GM18870 (cell line): Measurements from ENCODE around the gene GPR12.
"Not testable (repeated sequence)": the region's sequence is repeated elsewhere in the genome, so short reads cannot be mapped to it uniquely, and the experiment has no call there.

Source experiments
- ATAC-seq: cut with Tn5 transposase; IDR thresholded peaks from one replicate; pipeline ENCODE4 v1.9.1; 2021; ENCODE audit warnings: moderate library complexity; ENCODE audit not compliant: unreplicated experiment

The GPR12 gene

DNA sequence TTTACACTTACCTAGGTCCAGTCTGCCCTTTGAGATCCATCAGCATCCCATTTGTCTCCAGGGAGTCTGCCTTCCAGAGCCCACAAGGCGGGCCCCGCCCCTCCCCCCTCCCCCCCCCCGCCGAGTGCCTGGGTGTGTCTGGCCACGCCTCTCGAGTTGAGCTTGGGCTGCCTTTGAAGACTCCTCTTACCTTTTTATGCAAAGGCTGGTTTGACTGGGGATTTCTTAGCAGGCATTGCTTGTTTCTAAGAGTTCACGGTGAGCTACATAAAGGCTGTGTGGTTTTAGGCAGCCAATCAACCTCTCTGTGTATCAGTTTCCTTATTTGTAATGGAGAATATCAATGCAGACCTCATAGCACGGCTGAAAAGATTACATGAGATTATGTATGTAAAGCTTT, 11.3 kb downstream of the GPR12 start:
- no peak for ATAC-seq

DNA sequence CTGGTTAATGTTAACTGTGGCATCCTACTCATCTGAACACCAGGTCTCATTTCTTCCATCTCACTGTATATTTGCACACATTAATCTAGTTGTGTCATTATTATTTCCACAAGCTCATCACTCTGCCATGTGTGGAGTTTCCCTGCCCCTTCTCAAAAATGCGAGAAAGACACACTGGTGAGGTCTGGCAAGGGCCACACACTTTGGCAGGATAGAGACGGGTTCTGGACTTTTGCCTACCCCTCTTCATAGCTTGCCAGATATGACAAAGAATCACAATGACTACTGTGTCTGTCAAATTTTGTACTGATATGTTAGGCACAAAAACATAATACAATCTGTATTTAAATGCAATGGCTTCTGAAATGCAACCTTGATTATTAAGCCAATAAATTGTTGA, 12.9 kb downstream of the GPR12 start:
- ATAC-seq: no peak

DNA sequence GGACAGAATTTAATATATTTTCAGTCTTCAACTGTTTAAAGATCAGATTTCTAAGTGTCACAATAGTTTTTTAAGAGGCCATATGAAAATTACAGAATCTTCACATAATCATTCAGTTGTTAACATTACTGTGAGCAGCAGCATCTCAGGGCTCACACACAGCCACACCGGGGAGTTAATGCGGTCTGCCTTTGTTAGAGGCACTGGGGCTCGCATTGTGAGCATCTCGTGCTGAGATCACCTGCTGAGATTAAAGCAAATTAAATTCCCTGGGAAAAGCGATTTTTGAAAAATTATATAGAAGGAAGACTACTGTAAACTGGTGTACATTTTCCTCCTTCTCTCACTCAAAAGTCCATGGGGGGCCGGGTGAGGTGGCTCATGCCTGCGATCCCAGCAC, 16.6 kb downstream of the GPR12 start:
- no peak for ATAC-seq

DNA sequence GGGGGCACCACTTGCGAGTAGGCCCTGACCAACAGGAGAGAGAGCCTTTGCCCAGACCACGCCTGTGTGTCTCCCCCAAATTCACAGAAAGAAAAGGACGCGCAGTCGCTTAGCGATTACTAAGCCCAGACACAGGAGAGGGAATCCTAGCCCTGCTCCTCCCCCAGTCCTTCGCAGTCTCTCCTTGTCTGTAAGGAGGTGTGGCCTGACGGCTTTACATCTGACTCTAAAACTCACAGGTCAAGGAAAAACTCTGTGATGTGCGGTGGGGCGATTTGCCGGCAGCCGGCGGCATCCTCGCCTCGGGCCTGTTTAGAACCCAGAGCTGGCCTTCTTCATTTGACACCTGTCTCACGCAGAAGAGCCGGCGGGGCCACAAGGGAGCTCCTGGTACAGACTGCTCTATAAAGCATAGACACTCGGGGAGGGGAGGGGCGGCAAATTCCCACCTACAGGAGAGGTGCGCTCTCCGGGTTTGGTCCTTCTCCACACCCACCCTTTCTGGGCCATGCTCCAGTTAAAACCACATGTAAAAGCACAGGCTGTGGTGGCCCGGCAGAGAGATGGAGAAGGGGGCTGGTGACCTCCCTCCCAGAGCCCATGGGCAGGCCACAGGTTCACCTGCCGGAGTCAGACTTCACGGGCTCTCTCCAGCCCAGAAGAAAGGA, 17.8 kb downstream of the GPR12 start:
- ATAC-seq: no peak

GRCh38 chr13:26735677-26736076, 24.9 kb downstream of the GPR12 start:
- no peak for ATAC-seq

DNA sequence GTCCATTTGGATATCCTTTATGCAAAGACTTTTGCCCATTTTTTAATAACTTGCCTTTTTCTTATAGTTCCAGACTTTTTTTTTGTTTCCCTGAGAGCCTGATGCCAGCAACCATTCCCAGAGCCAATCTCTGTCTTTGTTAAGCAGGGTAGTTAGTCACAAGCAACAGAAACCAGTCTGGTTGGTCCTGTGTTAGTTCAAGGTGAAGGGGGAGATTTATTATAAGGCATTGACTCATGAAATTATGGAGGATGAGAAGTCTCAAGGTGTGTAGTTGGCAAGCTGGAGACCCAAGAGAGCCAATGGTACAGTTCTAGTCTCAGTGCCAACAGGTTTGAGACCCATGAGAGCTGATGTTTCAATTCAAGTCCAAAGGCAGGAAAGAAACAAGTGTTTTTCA, 33.0 kb downstream of the GPR12 start:
- ATAC-seq: no peak

DNA sequence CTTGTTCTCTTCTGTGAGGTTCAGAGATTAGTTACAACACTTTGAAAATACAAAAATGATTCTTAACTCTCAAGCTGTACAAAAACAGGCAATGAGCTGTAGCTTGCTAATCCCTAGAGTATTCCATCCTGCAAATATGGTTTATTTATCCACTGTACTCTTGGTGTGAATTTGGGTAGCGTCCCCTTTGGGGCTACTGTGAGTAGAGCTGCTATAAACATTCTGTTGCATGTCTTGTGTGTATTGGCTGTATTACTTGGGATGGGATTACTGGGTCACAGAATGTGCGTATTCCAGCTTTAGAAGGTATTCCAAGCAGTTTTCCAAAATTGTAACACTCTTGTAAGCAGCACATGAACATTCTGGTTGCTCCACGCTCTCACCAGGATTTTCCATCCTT, 33.5 kb downstream of the GPR12 start:
- no peak for ATAC-seq

DNA sequence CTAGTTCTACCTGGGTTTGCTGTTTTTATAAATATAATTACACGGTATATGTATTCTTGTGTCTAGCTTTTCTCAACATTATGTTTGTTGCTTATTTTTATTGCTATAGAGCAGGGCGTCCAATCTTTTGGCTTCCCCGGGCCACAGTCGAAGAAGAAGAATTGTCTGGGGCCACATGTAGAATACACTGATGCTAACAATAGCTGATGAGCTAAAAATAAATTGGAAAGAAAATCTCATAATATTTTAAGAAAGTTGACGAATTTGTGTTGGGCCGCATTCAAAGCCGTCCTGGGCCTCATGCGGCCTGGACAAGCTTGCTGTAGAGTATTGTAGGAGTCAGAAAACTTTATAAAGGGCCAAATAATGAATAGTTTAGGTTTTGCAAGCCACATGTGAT, 33.9 kb downstream of the GPR12 start:
- ATAC-seq: no peak

DNA sequence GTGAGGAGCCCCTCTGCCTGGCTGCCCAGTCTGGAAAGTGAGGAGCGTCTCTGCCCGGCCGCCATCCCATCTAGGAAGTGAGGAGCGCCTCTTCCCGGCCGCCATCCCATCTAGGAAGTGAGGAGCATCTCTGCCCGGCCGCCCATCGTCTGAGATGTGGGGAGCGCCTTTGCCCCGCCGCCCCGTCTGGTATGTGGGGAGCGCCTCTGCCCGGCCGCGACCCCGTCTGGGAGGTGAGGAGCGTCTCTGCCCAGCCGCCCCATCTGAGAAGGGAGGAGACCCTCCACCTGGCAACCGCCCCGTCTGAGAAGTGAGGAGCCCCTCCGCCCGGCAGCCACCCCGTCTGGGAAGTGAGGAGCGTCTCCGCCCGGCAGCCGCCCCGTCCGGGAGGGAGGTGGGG, 37.0 kb downstream of the GPR12 start:
- not testable (repeated sequence) for ATAC-seq

GRCh38 chr13:26722321-26722720, 38.3 kb downstream of the GPR12 start:
- no peak for ATAC-seq

GRCh38 chr13:26721251-26722121, 39.1 kb downstream of the GPR12 start:
- no peak for ATAC-seq

DNA sequence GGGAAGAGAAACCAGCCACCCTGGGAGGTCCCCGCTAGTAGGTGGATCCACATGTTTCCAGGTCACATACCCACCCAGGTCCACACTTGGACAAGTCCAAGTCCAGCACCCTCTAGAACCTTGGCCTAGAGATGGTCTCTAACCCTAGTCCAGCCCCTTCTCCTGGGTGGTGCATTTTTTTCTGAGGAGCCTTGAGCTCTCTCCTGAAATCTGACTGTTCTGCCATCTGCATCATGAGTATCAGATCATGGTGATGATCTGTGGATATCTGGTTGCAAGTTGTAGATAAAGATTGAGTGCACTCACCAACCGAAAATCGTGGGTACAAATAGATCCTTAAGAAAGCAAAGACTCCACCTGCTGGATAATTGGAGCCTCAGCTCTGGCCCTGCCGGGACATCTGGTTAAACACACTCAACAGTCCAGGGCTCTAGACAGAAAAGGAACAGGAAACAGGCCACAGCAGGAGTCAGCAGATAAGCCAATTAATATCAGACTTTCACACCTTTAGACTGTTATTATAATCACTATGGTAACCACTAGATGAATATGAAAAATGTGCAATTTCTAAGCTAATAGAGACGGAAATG, 41.1 kb downstream of the GPR12 start:
- no peak for ATAC-seq

- no peak for ATAC-seq
These were observed 41.7 kb downstream of the GPR12 start for GRCh38 chr13:26718872-26719271.

GRCh38 chr13:26718146-26718545, 42.4 kb downstream of the GPR12 start:
- ATAC-seq: no peak

DNA sequence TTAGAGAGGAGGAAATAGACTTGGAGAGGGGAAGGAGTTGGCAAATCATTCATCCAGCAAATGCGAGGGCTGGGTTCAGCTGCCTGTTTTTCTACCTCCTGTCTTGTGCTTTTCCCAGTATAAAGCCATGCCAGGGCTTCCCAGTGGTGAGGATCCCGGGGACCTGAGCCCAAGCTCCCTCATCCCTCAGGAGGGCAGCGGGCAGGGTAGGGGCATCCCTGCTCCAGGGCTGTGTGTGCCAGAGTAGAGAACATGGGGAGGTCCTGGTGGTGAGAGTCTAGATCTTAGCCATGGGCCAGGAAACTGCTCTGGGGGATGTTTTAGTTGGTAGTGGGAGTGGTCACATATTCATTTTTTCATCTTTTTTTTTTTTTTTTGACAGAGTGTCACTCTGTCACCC, 43.6 kb downstream of the GPR12 start:
- no peak for ATAC-seq

DNA sequence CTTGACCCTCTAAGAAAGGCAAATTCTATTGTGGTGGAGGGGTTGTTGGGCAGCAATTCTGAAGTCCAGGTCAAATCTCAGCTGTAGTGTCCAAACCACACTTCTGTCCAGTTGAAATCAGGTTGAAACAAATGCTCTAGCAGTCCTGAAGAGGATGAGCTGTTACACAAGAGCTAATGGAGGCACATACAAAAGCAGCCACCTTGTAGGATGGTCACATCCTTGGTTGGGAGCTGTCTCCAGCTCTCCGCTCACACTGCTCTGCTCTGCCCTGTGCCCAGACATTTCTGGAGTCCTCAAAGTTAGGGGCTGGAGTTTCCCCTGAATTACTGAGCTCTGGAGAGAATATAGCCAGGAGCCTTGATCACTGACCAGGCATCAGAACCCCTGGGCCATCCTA, 47.2 kb downstream of the GPR12 start:
- no peak for ATAC-seq

- ATAC-seq: no peak
These were observed 49.4 kb downstream of the GPR12 start for GRCh38 chr13:26711211-26711610.

- ATAC-seq: no peak
These were observed 50.4 kb downstream of the GPR12 start for GRCh38 chr13:26710166-26710565.

DNA sequence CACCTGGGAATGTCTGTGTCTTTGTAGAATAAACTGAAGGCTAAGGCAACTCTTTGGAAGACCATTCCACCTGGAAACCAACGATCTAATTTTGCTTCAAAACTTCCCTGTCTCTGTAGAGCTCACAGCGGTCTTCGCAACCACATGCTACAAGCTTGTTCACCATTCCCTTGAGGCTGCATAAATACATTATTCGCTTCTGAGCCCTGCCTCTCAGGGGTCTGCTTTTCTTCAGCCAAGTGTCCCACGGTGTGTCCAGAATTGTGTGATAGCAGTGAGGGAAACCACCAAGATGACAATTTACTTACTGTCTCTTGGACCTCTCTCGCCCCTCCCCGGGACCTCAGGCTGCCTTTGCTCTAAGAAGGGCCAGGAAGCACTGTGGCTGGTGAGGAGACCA, 51.1 kb downstream of the GPR12 start:
- ATAC-seq: no peak

- ATAC-seq: no peak
These were observed 52.6 kb downstream of the GPR12 start for GRCh38 chr13:26708007-26708297.

DNA sequence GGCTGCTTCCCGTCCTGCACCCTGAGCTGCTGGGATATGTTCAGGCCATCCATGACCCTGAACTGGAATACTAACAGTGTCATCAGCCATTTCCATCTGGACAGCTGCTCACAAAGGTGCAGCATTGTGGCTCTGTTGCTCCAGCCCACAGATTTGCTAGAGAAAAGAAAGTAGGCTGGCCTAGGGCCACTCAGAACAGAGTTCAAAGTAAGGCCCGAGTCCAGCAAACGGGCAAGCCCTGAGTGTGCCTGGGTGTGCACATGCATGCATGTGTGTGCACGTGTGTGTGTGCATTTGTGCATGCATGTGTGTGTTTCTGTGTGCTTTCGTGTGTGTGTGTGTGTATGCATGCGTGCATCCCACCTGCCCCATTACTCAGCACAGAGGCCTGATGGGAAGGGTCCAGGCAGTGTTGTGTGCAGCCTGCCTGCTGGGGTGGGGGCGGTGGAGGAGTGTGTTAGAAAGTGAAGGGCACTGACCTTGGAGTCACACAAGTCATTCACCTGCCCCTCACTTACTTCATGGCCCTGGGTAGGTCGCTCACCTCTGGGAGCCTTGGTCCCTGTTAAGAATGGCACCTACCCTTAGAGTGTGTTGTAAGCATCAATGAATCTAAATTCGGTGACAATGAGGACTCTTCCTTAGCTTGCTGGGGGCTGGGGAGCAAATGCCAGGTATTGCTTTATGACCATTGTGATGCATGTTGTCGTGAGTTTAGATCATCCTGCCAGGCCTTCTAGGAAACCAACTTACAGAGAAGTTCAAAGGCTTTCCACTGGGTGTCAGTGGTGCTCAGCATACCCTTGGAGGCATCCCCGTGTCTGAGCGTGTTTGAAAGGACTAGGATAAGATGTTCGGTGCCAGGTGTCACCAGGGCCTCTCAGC, 53.2 kb downstream of the GPR12 start:
- no peak for ATAC-seq
